GM18511 (cell line): Measurements from ENCODE around the gene PRSS33.
A peak's percentile ranks its signal among the peaks of the same experiment; 100 is the strongest.

Experiments used
- ATAC-seq: cut with Tn5 transposase; IDR thresholded peaks from one replicate; pipeline ENCODE4 v1.9.1; 2021; ENCODE audit warnings: mild to moderate bottlenecking, moderate library complexity; ENCODE audit not compliant: unreplicated experiment

Gene PRSS33

DNA sequence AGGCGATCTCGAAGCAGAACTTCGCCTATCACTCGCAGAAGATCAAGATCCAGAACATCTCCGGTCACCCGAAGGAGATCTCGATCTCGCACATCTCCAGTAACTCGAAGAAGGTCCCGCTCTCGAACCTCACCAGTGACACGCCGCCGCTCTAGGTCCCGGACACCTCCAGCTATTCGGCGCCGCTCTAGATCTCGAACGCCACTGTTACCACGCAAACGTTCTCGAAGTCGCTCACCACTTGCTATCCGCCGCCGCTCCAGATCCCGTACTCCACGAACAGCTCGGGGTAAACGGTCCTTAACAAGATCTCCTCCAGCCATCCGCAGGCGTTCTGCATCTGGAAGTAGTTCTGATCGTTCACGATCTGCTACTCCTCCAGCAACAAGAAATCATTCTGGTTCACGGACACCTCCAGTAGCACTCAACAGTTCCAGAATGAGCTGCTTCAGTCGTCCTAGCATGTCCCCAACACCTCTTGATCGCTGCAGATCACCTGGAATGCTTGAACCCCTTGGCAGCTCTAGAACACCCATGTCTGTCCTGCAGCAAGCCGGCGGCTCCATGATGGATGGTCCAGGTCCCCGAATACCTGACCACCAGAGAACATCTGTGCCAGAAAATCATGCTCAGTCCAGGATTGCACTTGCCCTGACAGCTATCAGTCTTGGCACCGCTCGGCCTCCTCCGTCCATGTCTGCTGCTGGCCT, 20.8 kb downstream of the PRSS33 start:
- ATAC-seq: no peak

DNA sequence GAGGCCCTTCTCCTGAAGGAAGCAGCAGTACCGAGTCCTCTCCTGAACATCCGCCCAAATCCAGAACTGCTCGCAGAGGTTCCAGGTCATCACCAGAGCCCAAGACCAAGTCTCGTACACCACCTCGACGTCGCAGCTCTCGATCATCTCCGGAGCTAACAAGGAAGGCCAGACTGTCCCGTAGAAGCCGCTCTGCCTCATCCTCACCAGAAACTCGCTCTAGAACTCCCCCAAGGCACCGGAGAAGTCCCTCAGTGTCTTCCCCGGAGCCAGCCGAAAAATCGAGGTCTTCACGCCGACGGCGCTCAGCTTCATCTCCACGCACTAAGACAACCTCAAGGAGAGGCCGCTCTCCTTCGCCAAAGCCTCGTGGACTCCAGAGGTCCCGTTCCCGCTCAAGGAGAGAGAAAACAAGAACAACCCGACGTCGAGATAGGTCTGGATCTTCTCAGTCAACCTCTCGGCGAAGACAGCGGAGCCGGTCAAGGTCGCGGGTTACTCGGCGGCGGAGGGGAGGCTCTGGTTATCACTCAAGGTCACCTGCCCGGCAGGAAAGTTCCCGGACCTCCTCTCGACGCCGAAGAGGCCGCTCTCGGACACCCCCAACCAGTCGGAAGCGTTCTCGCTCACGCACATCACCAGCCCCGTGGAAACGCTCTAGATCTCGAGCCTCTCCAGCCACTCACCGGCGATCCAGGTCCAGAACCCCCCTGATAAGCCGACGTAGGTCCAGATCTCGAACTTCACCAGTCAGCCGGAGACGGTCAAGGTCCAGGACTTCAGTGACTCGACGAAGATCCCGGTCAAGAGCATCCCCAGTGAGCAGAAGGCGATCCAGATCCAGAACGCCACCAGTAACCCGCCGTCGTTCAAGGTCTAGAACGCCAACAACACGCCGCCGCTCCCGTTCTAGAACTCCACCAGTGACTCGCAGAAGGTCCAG, 21.6 kb downstream of the PRSS33 start:
- ATAC-seq: no peak

DNA sequence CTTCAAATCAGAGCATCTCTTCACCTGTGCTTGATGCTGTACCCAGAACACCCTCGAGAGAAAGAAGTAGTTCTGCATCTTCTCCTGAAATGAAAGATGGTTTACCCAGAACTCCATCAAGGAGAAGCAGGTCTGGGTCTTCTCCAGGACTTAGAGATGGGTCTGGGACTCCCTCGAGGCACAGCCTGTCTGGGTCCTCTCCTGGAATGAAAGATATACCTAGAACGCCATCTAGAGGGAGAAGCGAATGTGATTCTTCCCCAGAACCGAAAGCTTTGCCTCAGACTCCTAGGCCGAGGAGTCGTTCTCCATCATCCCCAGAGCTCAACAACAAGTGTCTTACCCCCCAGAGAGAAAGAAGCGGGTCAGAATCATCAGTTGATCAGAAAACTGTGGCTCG, 22.6 kb downstream of the PRSS33 start:
- ATAC-seq: no peak

DNA sequence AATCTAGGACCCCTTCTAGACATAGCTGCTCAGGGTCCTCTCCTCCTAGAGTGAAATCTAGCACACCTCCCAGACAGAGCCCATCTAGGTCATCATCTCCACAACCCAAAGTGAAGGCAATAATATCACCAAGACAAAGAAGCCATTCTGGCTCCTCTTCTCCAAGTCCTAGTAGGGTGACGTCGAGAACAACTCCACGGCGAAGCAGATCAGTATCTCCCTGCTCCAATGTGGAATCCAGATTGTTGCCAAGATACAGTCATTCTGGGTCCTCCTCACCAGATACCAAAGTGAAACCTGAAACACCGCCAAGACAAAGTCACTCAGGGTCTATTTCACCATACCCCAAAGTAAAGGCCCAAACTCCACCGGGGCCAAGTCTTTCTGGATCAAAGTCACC, 24.2 kb downstream of the PRSS33 start:
- no peak for ATAC-seq

- ATAC-seq: no peak
These were observed 24.6 kb downstream of the PRSS33 start for GRCh38 chr16:2762711-2763110.

GRCh38 chr16:2761886-2762583, 25.3 kb downstream of the PRSS33 start:
- ATAC-seq: no peak

GRCh38 chr16:2761472-2761871, 25.9 kb downstream of the PRSS33 start:
- no peak for ATAC-seq

DNA sequence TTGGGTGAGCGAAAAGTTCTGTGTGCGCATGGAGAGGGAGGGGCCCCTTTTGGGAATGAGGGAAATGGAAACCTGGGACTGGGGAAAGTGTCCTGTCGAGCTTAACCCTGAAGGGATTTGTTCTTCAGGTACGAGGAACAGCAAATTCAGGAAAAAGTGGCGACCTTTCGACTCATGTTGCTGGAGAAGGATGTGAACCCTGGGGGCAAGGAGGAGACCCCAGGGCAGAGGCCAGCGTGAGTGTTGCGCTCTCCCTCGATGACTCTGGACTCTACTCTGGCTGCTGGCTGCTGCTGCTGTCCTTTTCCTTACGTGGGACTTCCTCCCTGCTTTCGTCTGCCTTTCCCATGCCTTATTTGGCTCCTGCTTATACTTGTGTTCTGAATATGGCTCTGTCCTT, 30.0 kb downstream of the PRSS33 start:
- ATAC-seq: no peak

GRCh38 chr16:2756288-2757015, 30.9 kb downstream of the PRSS33 start:
- ATAC-seq: no peak

GRCh38 chr16:2755158-2755557, 32.2 kb downstream of the PRSS33 start:
- ATAC-seq: no peak

DNA sequence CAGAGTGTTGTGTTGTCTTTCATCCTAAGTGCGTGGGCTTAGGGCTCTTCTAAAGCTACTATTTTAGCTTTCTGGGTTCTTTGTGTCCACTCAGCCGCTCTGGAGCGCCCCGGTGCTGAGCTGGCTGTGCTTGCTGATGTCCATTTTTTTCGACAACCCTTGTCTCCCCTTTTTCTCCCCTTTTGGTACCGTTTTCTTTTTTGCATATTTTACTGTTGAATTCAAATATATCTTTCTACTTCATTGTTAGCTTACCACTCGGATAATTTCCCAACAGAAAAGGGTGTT, 33.7 kb downstream of the PRSS33 start:
- ATAC-seq: no peak

DNA sequence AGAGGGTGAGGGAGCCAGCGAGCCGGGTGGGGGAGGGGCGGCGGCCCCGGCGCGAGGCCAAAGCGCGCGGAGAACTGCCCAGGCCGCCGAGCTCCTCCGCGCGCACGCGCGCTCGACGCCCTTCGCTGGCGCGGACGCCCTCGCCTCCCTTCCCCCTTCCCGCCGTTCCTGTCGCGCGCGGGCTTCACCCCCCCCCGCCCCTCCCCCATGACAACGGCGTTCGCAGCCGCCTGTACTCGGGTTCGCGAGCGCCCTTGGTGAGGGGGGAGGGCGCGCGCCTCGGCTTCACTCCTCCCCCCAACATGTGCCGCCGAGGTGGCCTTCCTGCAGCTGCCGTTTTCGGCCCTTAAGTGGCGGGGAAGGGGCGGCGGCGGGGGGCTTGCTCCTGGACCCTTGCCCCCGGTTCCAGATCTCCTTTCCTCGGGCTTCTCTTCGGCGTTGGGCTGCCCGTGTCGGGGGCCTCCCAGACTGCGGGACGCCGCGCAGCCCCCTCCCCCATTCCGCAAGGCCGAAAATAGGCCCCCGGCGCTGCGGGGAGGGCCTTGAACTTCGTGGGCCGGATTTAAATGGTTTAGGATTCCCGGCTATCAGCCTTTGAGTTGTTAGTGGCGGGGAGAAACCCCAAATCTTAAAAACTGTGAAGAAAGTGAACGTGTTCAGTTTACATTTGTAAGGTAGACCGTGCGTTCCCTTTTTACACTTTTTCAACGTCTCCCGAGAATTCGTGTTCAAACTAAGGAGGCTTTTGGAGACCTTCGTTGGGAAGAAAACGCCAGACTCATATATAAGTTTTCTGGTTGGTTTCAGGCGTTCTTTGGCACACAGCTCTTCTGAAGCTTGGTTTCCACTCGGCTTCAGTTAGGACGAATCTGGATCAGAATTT, 34.3 kb downstream of the PRSS33 start:
- ATAC-seq: peak; percentile 59

DNA sequence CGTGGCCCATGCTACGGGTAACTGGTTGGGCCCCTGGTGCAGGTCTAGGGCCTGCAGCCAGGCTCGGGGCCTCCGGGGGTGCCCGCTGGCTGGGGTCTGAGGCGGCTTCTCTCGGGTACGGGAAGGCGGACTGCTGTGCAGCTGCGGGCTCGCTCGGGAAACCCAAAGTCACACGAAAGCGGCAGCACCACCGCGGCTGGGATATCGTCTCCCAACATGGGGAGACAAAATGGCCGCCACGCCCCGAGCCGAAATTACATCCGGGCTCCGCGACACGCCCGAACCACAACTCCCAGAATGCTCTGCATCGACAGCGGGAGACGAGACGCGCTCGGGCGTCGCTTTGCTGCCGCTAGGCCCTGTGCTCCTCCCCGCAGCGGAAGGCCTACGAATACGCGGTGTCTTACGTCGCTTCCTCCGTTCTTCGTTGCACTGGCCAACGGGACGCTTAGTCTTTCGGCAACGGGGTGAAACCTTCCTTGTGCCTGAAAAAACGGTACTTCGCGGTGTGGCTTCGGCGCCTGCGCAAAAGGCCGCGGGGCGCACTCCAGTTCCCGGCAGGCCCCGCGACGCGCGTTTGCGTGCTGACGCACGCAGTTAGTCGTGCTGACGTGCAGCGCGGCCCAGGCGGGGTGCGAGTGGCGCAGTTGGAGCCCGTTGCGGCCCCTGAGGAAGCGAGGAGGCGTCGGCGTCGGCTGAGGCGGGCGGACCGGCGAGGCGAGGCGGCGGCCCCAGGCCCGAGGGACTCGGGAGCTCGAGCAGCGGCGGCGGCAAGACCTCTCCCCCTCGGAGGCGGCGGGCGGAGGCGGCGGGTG, 35.1 kb downstream of the PRSS33 start, which contains the start of gene SRRM2:
SRRM2 (plus strand) TSS at position 604 of the 815 bp plus-strand sequence. CDS start 3,727 bp downstream, outside the sequence.
- ATAC-seq: peak; percentile 85

GRCh38 chr16:2751577-2752034, 35.8 kb downstream of the PRSS33 start:
- ATAC-seq: no peak

- no peak for ATAC-seq
These were observed 37.4 kb downstream of the PRSS33 start for GRCh38 chr16:2749936-2750335.

DNA sequence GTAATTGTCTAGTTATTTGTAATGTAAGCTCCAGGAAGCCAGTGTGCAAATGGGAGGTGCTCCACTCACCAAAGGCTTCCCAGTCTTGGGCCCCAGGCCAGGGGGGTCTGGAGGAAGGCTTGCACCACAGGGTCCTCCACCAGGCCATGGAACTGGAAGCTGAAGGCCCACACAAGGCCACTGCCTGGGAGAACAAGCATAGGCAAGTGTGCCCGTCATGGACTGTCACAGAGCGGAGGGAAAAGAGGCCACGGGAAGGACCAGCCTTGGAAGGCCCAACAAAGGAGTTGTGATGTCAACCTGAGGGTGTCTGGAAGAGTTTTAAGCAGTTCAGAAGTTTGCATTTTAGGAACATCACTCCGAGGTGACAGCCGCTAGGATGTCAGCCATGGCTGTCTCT, 37.9 kb downstream of the PRSS33 start:
- ATAC-seq: no peak

DNA sequence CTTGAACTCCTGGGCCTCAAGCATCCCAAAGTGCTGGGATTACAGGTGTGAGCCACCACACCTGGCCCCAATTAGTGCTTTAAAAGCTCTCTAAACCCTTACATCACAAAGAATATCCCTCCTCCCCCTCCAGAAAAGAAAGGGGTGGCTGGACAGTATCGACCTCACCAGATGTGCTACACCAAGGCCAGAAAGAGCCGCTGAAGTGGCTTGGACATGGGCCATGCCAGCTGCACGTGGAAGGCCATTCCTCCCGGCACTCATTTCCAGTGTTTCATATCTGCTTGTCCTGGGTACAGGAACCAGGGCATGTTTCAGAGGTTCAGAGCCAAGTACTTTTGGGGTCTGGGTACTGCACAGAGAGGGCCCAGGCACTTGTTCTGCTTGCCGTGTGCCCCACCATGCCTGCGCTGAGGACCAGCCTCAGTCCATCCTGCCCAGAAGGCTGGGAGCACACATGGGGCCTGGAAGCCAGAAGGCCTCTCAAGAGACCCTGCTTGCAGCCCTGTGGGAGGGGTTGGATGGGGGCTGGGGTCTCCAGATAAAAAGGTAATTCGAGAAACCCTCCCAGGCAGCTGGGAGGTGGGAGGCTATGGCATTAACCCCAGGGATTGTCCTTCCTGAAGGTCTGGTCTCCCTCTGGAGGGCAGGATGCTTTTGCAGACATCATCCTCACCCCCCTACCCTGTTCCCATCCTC, 38.5 kb downstream of the PRSS33 start:
- no peak for ATAC-seq

- no peak for ATAC-seq
These were observed 41.4 kb downstream of the PRSS33 start for GRCh38 chr16:2745961-2746360.
